Measurements from ENCODE around the gene MAPRE3.

The MAPRE3 gene

GRCh38 chr2:26951236-26951635, 19.2 kb upstream of the MAPRE3 start:
- no peak for DNase-seq

GRCh38 chr2:26952374-26952773, 18.1 kb upstream of the MAPRE3 start:
- DNase-seq: no peak

DNA sequence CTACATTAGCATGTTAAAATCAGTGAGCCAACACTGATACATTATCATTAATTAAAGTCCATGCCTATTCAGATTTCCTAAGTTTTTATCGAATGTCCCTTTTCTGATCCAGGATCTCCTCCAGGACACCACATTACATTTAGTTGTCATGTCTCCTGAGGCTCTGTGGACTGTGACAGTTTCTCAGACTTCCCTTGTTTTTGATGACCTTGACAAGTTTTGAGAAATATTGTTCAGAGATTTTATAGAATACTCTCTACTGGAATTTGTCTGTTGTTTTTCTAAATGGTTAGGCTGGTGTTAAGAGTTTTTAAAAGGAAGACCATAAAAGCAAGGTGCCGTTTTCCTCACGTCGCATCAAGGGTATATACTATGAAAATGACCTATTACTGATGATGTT, 16.3 kb upstream of the MAPRE3 start:
- no peak for DNase-seq

DNA sequence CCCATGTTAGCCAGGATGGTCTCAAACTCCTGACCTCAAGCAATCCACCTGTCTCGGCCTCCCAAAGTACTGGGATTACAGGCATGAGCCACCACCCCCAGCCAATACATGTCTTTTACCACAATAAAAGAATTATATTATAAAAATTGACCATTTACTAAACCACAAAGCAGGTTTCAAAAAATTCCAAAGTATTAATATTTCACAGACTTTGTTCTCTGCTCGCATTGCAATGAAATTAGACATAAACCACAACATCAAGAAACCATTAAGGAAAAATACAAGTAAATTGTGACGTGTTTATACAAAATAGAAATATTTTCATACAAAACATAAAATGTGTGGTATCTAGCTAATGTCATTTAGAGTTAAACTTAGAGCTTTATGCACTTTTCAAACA, 13.4 kb upstream of the MAPRE3 start:
- no peak for DNase-seq

DNA sequence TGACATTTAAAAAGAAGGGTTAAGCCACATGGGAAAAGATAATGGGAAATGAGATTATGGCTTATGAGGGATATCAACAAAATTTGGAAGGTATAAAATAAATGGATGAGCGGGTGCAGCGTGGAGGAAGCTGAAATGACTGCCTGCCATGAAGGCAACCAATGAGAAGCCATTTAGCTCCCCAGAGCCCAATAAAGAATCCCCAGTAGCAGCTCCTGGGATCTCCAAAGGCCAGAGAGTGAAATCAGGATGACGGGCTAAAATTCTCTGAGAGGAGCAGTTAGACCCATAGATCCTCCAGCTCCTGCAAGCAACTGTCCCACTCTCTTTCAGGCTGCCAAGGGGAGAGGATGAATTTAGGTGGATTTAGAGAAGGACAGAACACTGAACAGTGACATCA, 12.9 kb upstream of the MAPRE3 start:
- DNase-seq: no peak

DNA sequence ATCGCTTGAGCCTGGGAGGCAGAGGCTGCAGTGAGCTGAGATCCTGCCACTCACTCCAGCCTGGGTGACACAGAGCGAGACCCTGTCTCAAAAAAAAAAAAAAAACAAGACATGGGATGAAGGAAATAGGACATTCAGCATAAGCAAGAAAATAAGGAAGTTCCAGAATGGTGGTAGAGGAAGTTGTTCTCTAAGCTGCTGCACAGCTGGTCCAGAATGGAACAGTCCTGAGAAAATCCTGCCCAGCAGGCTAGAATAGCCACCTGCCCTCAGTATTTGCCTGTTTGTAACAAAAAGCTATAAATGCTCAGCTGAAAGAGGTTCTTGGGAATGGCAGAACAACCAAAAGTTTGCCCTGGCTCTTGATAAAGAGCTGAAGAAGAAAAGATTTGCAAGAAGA, 11.1 kb upstream of the MAPRE3 start:
- no peak for DNase-seq

DNA sequence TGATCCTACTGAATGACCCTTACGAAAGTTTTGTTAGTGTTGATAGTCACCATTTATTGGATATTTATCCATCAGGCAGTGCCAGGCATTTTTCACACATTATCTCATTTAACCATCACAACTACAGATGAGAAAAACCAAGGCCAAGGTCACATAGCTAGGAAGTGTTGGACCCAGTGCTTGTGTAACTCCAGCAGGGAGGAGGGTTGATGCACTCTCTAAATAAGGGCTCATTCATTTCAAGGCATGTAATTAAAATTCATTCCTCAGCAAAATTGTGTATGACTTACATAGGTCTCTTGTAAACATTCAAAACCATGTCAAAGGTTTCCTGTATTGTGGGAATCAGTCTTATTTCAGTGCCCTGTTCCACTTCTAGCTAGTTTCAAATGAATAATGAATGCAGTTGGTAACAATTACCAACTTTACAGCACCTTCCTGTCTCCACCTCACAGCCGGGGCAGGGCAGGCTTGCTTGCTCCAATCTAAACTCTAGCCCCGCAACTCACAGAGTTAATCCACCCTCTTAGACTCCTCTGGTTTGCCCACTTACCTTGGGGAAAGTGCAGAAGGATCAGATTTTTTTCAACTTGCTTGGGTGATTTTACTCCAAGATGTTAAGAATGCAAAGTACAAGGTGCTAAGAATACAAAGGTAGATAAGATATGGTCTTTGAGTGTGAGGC, 5.8 kb upstream of the MAPRE3 start:
- no peak for DNase-seq

- no peak for DNase-seq
Measured at GRCh38 chr2:26968001-26968400, 2.4 kb upstream of the MAPRE3 start.

DNA sequence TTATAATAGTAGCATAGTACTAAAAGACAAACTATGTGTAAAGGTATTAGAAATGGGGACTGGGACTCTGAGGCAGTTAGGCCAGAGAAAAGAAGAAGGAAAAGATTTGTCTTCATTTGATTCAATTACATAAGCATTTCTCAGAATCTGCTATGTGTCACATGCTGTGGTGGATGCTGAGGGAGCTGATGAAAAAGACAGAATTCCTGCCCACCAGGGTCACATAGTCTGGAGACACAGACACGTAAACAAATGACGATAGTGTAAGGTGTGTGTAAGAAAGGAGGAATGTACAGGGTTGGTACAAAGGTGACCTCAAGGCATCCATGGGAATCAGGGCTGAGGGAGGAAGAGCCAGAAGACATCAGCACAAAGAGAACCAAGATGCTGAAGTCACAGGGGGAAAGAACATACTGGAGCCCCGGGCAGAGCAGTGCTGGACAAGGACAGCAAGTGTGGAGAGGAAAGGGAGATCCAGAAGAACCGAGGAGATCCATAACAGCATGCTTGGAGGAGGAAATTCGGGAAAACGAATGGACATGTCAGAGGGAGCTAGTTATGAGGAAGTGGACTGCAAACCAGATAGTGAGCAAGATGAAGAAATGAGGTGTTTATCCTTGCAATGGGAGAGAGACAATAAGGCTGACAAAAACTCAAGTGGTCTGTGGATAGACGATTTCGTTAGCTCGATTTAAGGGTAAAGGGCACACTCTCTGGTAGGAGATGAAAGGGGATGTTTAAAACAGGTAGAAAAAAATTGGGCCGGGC, 1.2 kb upstream of the MAPRE3 start:
- no peak for DNase-seq

GRCh38 chr2:26970928-26971627, 641 bp downstream of the MAPRE3 start:
- no peak for DNase-seq

- DNase-seq: no peak
Measured at GRCh38 chr2:26971911-26972786, 1.7 kb downstream of the MAPRE3 start.

DNA sequence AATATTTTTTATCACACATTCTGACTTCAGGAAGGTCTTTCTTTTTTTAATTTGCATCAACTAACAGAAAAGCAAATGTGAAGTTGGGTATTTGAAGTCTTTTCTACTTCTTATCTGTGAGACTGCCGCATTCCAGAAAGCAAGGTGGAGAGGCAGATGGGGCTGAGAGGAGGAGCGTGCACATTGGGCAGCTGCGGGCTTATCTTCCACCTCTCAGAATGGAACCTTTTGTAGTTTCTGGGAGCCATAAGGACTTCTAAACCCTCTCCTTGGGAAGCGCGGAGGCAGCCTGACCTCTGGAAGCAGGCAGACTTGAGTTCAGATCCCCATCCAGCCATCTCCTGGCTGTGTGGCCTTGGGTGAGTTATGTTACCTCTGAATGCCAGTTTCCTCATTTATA, 3.9 kb downstream of the MAPRE3 start:
- DNase-seq: no peak

- DNase-seq: no peak
Measured at GRCh38 chr2:26975102-26975501, 4.7 kb downstream of the MAPRE3 start.

- no peak for DNase-seq
Measured at GRCh38 chr2:26975656-26976055, 5.2 kb downstream of the MAPRE3 start.

DNA sequence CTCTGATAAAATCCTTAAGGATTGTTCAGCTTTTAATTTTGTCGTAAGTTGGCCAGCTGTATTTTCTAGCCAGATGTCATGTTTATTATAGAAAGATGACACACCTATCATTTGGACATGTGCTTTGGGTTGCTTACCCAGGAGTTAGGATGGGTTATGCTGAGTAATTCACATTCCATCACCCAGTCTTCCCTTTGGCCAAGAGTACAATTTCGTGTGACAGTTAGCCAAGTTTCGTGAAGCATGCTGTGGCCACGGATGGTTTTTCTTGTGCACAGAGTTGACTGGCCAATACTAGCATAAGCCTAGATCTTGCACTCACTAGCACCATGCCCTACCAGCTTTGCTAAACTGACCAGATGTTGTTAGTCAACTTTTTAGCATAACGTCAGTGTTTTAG, 5.8 kb downstream of the MAPRE3 start:
- peak; percentile 32 for DNase-seq

GRCh38 chr2:26977012-26977411, 6.6 kb downstream of the MAPRE3 start:
- no peak for DNase-seq

- DNase-seq: no peak
Measured at GRCh38 chr2:26978061-26978596, 7.7 kb downstream of the MAPRE3 start.

DNA sequence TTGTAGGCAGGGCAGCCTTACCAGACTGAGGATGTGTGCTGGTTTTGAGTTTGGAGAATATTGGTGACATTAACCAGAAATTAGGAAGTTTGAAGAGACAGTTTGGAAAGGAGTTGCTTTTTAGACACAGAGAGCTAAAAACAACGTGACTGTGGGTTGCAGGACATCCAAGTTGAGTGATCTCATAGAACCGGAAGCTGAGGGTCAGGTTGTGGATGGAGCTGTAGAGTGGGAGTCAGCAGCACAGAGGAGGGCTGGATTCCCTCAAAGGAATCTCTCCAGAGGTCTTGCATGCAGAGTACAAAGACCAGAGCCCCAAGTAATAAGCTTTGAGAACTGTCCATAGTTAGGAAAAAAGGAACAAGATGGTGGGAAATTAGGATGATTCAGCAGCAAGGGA, 9.3 kb downstream of the MAPRE3 start:
- no peak for DNase-seq

DNA sequence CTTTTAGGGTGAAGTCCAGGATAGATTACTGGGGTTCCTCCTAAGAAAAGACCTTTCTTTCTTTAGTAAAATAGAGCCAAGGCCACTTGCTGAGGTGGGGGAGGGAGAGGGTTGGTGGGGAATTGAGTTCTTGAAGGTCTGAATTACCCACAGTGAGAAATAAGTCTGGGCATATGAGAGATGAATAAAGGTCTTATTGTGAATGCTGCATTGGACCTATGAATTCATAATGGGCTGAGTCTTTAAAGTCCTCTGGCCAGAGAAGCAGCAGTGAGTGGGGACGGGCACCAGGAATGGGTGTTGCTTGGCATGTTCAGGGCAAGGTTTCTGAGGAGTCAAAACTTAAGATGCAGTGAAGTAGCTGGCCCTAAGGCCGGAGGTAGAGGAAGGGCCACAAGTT, 10.5 kb downstream of the MAPRE3 start:
- no peak for DNase-seq

DNA sequence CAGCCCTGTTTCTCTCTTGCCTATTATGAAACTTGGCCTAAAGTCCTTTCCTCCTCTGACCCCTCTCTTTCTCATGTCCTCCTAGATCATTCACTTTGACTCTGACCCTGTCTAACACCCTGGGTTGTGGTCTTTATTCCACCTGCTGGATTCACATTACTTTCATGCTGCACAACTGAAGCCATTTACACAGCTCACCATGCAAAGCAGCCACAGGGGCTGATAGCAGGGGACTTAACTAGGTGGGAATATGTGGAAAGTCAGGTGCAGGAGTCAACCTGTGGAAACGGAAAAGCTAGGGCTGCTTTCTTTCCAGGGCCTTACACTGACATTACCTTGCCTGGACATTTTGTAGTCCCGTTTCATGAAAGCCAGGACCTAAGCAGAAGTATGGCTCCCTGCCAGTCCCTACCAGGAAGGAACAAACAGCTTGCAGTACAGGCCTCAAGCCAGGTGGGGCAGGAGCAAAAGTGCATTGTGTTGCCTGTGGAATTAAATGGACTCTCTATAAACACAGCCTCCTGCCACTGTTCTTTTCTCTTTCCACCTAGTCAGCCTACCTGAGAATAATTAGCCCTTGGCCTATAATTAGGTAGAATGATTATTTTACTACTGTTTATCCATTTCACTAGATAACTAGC, 11.8 kb downstream of the MAPRE3 start:
- DNase-seq: no peak

DNA sequence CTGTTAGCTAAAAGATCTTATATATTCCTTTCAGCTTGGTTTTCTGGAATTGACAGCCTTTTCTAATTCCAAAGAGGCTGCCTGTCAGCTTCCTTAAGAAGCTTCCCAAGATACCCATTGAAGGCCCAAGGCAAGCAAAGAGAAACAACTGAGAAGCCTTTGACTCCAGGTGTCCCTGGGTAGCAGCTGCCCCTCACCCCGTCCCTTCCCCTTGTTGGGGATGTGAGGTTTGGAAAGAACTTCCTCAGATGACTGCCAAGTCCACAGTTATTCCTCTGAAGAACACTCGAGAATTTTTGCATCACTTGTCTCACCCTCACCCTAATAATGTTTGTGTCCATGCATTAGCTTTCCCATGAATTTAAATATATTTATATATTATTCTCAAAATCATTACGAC, 13.3 kb downstream of the MAPRE3 start:
- DNase-seq: no peak

DNA sequence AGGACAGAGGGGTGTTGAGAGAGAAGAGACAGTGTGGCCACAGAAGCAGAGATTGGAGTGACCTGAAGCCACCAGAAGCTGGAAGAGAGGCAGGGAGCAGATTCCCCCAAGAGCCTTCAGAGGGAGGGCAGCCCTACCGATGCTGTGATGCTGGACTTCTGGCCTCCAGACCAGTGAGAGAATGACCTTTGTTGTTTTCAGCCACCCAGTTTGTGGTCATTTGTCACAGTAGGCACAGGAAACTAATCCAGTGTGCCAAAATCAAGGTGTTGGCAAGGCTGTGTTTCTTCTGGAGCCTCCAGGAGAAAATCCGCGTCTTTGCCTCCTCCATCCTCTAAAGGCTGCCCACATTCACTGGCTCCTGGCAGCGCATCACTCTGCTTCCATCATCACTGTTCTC, 15.4 kb downstream of the MAPRE3 start:
- no peak for DNase-seq

Data from fibroblast of skin of right biceps (primary cell).